ENCODE measurements around the gene GPC6.

The GPC6 gene

GRCh38 chr13:93243375-93244063 lies 16.9 kb downstream of the GPC6 start:
- no peak for TF ChIP-seq CTCF (IDR thresholded peaks at IDR 0.05; ENCODE audit: insufficient read depth, low read length)
- TF ChIP-seq REST (IDR thresholded peaks at IDR 0.05; ENCODE audit: insufficient replicate concordance, low read depth), result no peak
- TF ChIP-seq GABPA (IDR thresholded peaks at IDR 0.05; ENCODE audit: low read depth), result no peak
- no peak for TF ChIP-seq POLR2AphosphoS5 (IDR thresholded peaks at IDR 0.05; ENCODE audit: low read depth)
- no peak for TF ChIP-seq SPI1 (IDR thresholded peaks at IDR 0.05; ENCODE audit: borderline replicate concordance, low read depth)

GRCh38 chr13:93244141-93244917 lies 17.7 kb downstream of the GPC6 start:
- H3K4me3 ChIP-seq (replicated peaks; ENCODE audit: insufficient read depth, low read length), result no peak overlapping the region
- no peaks in the 10 kb centered on the region for H3K27me3 ChIP-seq (ENCODE audit: insufficient read depth, poor library complexity, severe bottlenecking)
- DNase-seq (ENCODE audit: low read depth in 1 of 2, low spot score in 1 of 2), result no peak
- no peak overlapping the region for H3K27ac ChIP-seq (replicated peaks)
- TF ChIP-seq GABPA (IDR thresholded peaks at IDR 0.05; ENCODE audit: low read depth) (no peak), POLR2AphosphoS5 (IDR thresholded peaks at IDR 0.05; ENCODE audit: low read depth) (no peak), CTCF (IDR thresholded peaks at IDR 0.05; ENCODE audit: insufficient read depth, low read length) (no peak), REST (IDR thresholded peaks at IDR 0.05; ENCODE audit: insufficient replicate concordance, low read depth) (no peak), SPI1 (IDR thresholded peaks at IDR 0.05; ENCODE audit: borderline replicate concordance, low read depth) (no peak)

More at GRCh38 chr13:93243375-93244063, 16.9 kb downstream of the GPC6 start:
- DNase-seq (ENCODE audit: low read depth in 1 of 2, low spot score in 1 of 2), result no peak
- Histone ChIP-seq H3K4me3 (replicated peaks; ENCODE audit: insufficient read depth, low read length) (no peak overlapping the region), H3K27me3 (ENCODE audit: insufficient read depth, poor library complexity, severe bottlenecking) (no peaks in the 10 kb centered on the region), H3K27ac (replicated peaks) (no peak overlapping the region)

- DNase-seq (ENCODE audit: low read depth in 1 of 2, low spot score in 1 of 2), result no peak
- TF ChIP-seq SPI1 (IDR thresholded peaks at IDR 0.05; ENCODE audit: borderline replicate concordance, low read depth), result no peak
- no peak for TF ChIP-seq CTCF (IDR thresholded peaks at IDR 0.05; ENCODE audit: insufficient read depth, low read length)
- no peak for TF ChIP-seq GABPA (IDR thresholded peaks at IDR 0.05; ENCODE audit: low read depth)
- no peak for TF ChIP-seq POLR2AphosphoS5 (IDR thresholded peaks at IDR 0.05; ENCODE audit: low read depth)
- no peak for TF ChIP-seq REST (IDR thresholded peaks at IDR 0.05; ENCODE audit: insufficient replicate concordance, low read depth)
- Histone ChIP-seq H3K27ac (replicated peaks) (no peak overlapping the region), H3K27me3 (ENCODE audit: insufficient read depth, poor library complexity, severe bottlenecking) (no peaks in the 10 kb centered on the region), H3K4me3 (replicated peaks; ENCODE audit: insufficient read depth, low read length) (no peak overlapping the region)
Observed at GRCh38 chr13:93244918-93245280, 18.3 kb downstream of the GPC6 start.

All from HL-60 (cell line).